GM23338 (cell line): ENCODE data around the gene TMEM61.

Experiments
- CREB1 ChIP-seq: fragments of 250-450 bp; sonication (Bioruptor Pico); IDR thresholded peaks from 2 replicates; pipeline ENCODE4 v1.5.0; 2020; ENCODE audit warnings: low read depth, mild to moderate bottlenecking, moderate library complexity
- CTCF ChIP-seq, 2 experiments: fragments of 200-600 bp in 1 of 2; sonication (generic) in 1 of 2; conservative IDR thresholded peaks; 2 replicates each; pipeline versions ENCODE4 v1.5.1 to v1.6.1; 2016 to 2017; ENCODE audit warnings: antibody characterized with exemption in 2 of 2, low read depth in 2 of 2, mild to moderate bottlenecking in 2 of 2, moderate library complexity in 1 of 2
- JUNB ChIP-seq: IDR thresholded peaks from one replicate; pipeline ENCODE4 v1.6.1; 2016; ENCODE audit warnings: antibody characterized with exemption; ENCODE audit not compliant: unreplicated experiment
- POLR2AphosphoS5 ChIP-seq: IDR thresholded peaks from 2 replicates; pipeline ENCODE4 v1.6.1; 2016; ENCODE audit warnings: antibody characterized with exemption, low read depth

GRCh38 chr1:54979327-54979891 is 1.0 kb upstream of the TMEM61 start:
- TF ChIP-seq CTCF (conservative IDR thresholded peaks at IDR 0.05; ENCODE audit: low read depth in 2 of 2): no peak
- TF ChIP-seq CREB1 (CRISPR knock-in tag): no peak
- TF ChIP-seq POLR2AphosphoS5: no peak
- TF ChIP-seq JUNB: no peak
